Measurements from ENCODE around the gene AQP3.

- TF ChIP-seq ARID4B (CRISPR knock-in tag; IDR thresholded peaks at IDR 0.05), result no peak
- no peak for TF ChIP-seq MYC (IDR thresholded peaks at IDR 0.05; ENCODE audit: low read depth, low read length)
- no peak for TF ChIP-seq MYC (CRISPR knock-in tag; IDR thresholded peaks at IDR 0.05; ENCODE audit: borderline replicate concordance, low read depth)
- TF ChIP-seq POLR2AphosphoS5 (IDR thresholded peaks at IDR 0.05; ENCODE audit: control insufficient read depth, insufficient read depth, low read depth, low read length), result no peak
- no peak for TF ChIP-seq MXI1 (IDR thresholded peaks at IDR 0.05; ENCODE audit: low read depth, low read length)
- TF ChIP-seq HMG20A (CRISPR knock-in tag; conservative IDR thresholded peaks at IDR 0.05), result no peak
- TF ChIP-seq MAZ (CRISPR knock-in tag; conservative IDR thresholded peaks at IDR 0.05 in 1 of 2, IDR thresholded peaks at IDR 0.05 in 1 of 2), result no peak
- TF ChIP-seq CEBPB (tag; IDR thresholded peaks at IDR 0.05), result no peak
- TF ChIP-seq REST (IDR thresholded peaks at IDR 0.05; ENCODE audit: borderline replicate concordance), result no peak
- TF ChIP-seq REST (CRISPR knock-in tag; IDR thresholded peaks at IDR 0.05; ENCODE audit: low read depth), result no peak
- no peak for TF ChIP-seq USF1 (CRISPR knock-in tag; IDR thresholded peaks at IDR 0.05)
- no peak for TF ChIP-seq TRIM24 (IDR thresholded peaks at IDR 0.05)
- no peak for TF ChIP-seq PHB (CRISPR knock-in tag; IDR thresholded peaks at IDR 0.05)
- no peak for TF ChIP-seq RBM15 (IDR thresholded peaks at IDR 0.05; ENCODE audit: insufficient read depth, low read length)
- TF ChIP-seq ELK1 (CRISPR knock-in tag; IDR thresholded peaks at IDR 0.05), result no peak
- no peak for TF ChIP-seq CTCF (IDR thresholded peaks at IDR 0.05 in 2 of 3, conservative IDR thresholded peaks at IDR 0.05 in 1 of 3; ENCODE audit: insufficient read depth in 2 of 3, low read depth in 1 of 3, low read length in 3 of 3)
Measured at GRCh38 chr9:33472171-33472880, 24.9 kb upstream of the AQP3 start.

All from K562 (cell line).